ENCODE measurements around the gene TAAR9.

DNA sequence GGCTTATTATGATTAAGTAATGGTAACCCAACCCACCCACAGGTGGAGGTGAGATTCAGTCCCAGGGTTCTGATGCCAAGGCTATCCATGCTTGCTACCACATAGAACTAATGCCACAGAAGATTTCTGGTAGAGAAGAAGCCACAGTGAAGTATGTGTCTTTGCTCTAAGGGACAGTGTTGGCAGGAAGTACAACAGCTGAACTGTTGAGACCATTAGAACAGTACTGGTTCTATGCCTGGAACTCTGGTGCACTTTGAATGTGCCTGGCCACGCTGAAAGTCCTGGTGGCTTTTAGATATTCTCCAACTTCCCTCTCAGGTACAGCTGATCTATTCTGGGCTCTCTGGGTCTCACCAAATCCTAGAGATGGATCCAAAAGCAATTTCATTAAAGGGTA is 32.9 kb upstream of the TAAR9 start:
- no peak for TF ChIP-seq POLR2AphosphoS5 (IDR thresholded peaks at IDR 0.05; ENCODE audit: low read depth, low read length)
- TF ChIP-seq, protein P1, sequence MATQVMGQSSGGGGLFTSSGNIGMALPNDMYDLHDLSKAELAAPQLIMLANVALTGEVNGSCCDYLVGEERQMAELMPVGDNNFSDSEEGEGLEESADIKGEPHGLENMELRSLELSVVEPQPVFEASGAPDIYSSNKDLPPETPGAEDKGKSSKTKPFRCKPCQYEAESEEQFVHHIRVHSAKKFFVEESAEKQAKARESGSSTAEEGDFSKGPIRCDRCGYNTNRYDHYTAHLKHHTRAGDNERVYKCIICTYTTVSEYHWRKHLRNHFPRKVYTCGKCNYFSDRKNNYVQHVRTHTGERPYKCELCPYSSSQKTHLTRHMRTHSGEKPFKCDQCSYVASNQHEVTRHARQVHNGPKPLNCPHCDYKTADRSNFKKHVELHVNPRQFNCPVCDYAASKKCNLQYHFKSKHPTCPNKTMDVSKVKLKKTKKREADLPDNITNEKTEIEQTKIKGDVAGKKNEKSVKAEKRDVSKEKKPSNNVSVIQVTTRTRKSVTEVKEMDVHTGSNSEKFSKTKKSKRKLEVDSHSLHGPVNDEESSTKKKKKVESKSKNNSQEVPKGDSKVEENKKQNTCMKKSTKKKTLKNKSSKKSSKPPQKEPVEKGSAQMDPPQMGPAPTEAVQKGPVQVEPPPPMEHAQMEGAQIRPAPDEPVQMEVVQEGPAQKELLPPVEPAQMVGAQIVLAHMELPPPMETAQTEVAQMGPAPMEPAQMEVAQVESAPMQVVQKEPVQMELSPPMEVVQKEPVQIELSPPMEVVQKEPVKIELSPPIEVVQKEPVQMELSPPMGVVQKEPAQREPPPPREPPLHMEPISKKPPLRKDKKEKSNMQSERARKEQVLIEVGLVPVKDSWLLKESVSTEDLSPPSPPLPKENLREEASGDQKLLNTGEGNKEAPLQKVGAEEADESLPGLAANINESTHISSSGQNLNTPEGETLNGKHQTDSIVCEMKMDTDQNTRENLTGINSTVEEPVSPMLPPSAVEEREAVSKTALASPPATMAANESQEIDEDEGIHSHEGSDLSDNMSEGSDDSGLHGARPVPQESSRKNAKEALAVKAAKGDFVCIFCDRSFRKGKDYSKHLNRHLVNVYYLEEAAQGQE (IDR thresholded peaks at IDR 0.05; ENCODE audit: insufficient read depth in 1 of 2, low read depth in 2 of 2, low read length in 2 of 2), result no peak
- TF ChIP-seq SIN3A (IDR thresholded peaks at IDR 0.05; ENCODE audit: borderline replicate concordance, insufficient read depth, low read length), result no peak
